Stimulated activated CD4-positive, alpha-beta T cell treated with anti-CD3 and anti-CD28 coated beads, TNF-alpha, amount 100 ng/mL, for 4 hours (primary cell): ENCODE measurements around the gene YY1.

Experiments
- DNase-seq, 3 experiments: peaks; one replicate each; pipeline ENCODE4 v3.0.0-alpha.2; 2020; ENCODE audit warnings: low read depth in 3 of 3

Gene YY1

GRCh38 chr14:100313464-100314230 lies 74.7 kb downstream of the YY1 start:
- no peak for DNase-seq

- no peak for DNase-seq
Measured at GRCh38 chr14:100314724-100315123, 75.8 kb downstream of the YY1 start.

- DNase-seq = no peak
Measured at GRCh38 chr14:100317389-100317788, 78.4 kb downstream of the YY1 start.

- peak; percentile 40 to 51 (median 41) for DNase-seq
Measured at GRCh38 chr14:100317912-100318808, 79.2 kb downstream of the YY1 start.

GRCh38 chr14:100320157-100320856 lies 81.4 kb downstream of the YY1 start:
- DNase-seq = no peak

GRCh38 chr14:100321473-100322137 lies 82.7 kb downstream of the YY1 start:
- DNase-seq = no peak

GRCh38 chr14:100322138-100322957 lies 83.4 kb downstream of the YY1 start:
- no peak for DNase-seq

GRCh38 chr14:100323121-100323941 lies 84.4 kb downstream of the YY1 start, which contains the start of gene SLC25A47:
Gene SLC25A47 (plus strand): TSS chr14:100323339. CDS start chr14:100323415, 76 bp downstream.
- DNase-seq = no peak

- DNase-seq = no peak
Measured at GRCh38 chr14:100323942-100324307, 85.0 kb downstream of the YY1 start.

- DNase-seq = no peak
Measured at GRCh38 chr14:100325231-100325632, 86.3 kb downstream of the YY1 start.

- no peak for DNase-seq
Measured at GRCh38 chr14:100325958-100326357, 87.0 kb downstream of the YY1 start.

GRCh38 chr14:100327128-100327527 lies 88.2 kb downstream of the YY1 start:
- no peak for DNase-seq

- DNase-seq = no peak
Measured at GRCh38 chr14:100328495-100329163, 89.7 kb downstream of the YY1 start.

GRCh38 chr14:100329233-100330006 lies 90.5 kb downstream of the YY1 start:
- no peak for DNase-seq

- DNase-seq = no peak
Measured at GRCh38 chr14:100330007-100330344, 91.0 kb downstream of the YY1 start.

GRCh38 chr14:100330388-100330931 lies 91.5 kb downstream of the YY1 start:
- no peak for DNase-seq

GRCh38 chr14:100332071-100332639 lies 93.2 kb downstream of the YY1 start:
- DNase-seq = no peak
